GM19467 (cell line): ENCODE data around the gene VAPB.
"Not testable (repeated sequence)": the region's sequence is repeated elsewhere in the genome, so short reads cannot be mapped to it uniquely, and the experiment has no call there.

Experiments used
- ATAC-seq: cut with Tn5 transposase; IDR thresholded peaks from one replicate; pipeline ENCODE4 v1.9.1; 2021; ENCODE audit warnings: mild to moderate bottlenecking, moderate library complexity; ENCODE audit not compliant: unreplicated experiment

VAPB gene

GRCh38 chr20:58406422-58407001, 17.5 kb downstream of the VAPB start:
- no peak for ATAC-seq

DNA sequence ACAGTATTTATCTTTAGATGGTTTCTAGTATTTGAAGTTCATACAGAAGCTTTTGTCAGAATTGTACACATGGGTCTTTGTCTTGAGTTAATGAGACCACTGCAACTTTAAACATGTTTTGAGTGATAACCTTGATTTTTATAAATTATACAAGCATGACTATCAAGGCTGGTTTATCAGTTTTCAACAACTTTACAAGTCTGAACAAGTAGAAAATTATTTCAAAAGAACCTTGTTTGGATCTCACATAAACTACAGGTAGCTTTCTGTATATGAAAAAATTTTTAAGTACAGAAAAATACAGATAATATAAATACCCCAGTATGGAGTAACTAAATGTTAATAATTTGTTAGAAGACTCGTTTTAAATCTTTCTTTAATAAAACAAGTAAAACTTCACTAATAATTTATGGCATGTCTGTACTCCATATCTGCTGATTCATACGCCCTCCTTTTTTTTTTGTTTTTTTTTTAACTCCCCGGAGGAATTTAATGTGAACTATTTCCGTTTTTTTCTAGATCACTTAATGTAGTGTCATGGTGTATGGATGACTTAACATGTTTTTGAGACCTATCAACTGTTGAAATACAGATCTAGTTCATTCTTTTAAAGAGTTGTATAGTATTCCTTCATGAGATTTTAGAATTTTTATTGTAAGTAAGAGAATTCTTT, 18.3 kb downstream of the VAPB start:
- no peak for ATAC-seq

DNA sequence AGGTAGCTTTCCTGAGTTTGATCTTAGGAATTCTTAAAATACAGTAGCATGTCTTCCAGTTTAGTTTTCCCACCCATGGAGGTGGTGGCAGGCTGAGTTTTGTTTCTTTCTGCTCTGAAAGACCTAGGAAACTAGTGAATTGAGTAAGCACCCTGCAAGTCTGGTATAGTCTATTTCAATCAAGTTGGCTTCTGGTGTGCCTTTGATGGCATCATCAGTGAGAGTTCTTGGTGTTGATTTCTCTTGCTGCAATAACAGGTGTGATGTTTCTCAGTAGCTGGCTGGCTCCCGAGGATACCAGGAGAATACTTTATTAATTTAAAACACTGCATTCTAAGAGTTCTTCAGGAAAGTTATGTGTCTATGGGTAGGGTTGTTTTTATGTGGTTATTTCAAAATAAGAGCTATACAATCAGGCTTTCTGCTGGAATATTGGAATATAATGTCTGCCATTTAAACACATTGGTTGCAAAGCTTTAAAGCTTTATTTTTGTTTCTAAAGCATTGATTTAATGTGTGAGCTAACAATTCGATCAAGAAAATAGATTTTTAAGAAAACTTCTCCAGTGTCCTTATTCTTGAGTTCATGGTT, 19.0 kb downstream of the VAPB start:
- ATAC-seq, result no peak

- ATAC-seq, result no peak
Observed at GRCh38 chr20:58408603-58409246, 19.7 kb downstream of the VAPB start.

- ATAC-seq, result not testable (repeated sequence)
Observed at GRCh38 chr20:58414216-58414615, 25.2 kb downstream of the VAPB start.

GRCh38 chr20:58414786-58415185, 25.8 kb downstream of the VAPB start:
- not testable (repeated sequence) for ATAC-seq

GRCh38 chr20:58416057-58416456, 27.0 kb downstream of the VAPB start:
- ATAC-seq, result no peak

- no peak for ATAC-seq
Observed at GRCh38 chr20:58416835-58417234, 27.8 kb downstream of the VAPB start.

DNA sequence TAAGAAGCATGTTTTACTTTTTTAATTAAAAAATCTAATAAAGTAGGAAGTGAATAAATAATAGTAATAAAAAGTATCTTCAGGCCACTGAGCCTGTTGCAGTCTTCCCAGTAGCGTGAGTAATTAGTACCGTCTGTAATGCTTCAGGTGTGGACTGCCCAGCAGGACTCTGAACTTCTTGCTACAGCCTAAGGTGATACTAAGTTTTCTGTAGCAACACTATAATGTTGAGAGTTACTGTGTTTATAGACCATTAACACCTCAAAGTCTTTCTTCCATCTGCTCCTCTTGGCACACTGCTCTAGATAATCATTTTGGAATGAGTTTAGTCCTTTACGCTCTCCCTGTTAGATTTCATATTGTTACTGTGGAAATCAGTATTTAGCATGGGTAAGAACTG, 28.4 kb downstream of the VAPB start:
- ATAC-seq, result no peak

DNA sequence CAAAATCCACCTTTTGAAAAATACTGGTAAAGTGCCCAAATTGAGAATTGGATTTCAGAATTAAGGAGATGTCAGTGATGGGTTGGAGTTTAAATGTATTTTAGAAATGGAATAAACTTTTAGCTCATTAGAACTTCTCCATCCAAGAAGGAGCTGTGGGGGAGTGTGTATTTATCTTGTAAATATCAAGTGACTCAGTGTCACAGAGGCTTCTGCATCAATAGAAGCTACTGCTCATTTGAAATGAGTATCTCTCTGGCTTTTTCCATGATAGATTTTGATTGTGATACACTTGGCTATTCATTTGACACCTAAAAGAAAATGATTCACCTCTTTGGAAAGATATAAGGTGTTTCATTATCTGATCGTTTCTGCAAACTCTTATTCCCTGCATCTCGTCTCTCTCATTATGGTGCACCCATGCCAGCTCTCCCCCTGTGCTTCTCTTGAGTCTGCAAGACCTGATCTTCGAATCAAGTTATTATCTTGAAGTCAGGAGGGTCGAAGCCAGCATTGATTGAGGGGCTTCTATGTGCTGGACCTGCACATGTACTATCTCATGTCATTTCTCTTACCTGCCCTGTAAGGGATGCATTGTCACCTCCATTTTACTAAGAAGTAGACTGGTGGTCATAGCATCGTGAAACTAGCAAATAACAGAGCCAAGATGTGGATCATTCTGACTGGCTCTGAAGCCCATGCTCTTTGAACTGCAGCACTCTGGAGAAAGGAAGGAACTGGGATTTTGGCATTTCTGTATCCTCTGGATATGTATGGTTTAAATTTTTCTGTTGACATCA, 30.1 kb downstream of the VAPB start:
- no peak for ATAC-seq

DNA sequence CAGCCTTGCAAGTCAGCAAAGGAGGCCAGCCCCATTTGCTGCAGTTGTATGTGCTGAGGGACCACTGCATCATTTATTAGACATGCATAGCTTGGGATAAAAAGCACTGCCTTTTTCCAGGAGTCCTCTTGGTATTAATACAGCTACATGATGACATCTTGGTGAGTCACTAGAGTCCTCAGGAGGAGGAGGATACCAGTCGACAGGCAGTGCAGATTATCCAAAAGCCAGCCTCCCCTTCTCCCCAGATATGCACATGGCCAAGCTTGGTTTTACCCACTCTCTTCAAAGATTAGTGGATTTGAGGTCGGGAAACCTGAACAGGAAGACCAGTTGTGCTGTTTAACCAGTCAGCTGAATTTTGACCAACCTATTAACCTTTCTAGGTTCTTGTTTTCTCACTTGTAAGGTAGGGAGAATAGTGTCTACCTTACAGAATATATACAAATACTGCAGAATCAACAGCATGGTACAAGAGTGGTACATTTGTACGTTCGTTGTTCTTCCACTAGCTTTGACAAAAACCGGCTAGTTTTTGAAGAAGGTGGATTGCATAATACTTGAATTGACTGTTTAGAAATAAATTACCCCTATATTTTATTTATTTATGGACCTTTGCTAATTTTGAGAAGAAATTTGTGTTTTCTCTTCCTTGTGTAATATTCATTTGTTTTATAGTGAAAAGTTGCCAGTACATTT, 31.9 kb downstream of the VAPB start:
- no peak for ATAC-seq

DNA sequence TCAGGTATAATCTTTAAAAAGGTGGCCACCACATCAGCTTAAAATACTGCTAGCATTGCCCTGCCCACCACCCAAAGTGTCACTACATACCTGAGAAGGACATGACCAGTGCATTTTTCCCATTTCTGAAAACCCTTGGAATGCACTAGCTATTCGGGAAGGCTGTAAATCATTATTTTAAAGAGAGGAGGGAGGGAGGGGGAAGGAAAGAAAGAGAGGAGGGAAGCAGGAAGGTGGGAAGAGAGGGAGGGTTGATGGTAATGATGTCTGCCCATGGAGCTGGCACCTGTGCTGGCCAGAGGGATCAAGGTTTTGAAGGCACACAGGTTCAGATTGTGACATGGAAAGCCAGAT, 32.4 kb downstream of the VAPB start:
- no peak for ATAC-seq

GRCh38 chr20:58424218-58424969, 35.4 kb downstream of the VAPB start:
- no peak for ATAC-seq

- ATAC-seq, result not testable (repeated sequence)
Observed at GRCh38 chr20:58427571-58427970, 38.5 kb downstream of the VAPB start.

- ATAC-seq, result no peak
Observed at GRCh38 chr20:58428364-58428763, 39.3 kb downstream of the VAPB start.

DNA sequence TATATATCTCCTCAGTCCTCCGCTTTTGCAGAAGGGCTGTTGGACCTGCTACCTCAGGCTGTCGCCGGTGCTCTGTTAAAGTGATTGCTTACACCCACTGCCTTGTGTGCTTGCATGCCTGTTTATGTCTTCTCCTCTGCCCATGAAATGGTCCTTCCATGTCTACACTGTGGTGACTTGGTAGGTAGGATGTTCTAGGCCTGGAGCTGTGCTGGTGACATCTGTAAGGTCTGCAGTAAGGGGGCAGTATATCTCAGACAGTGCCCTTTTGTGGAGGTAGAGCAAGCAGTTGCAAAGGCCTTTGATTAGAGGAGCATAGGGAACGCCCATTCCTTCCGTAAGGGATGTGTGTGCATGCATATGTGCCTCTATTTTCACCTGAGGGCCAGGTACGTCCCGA, 40.3 kb downstream of the VAPB start:
- no peak for ATAC-seq

- ATAC-seq, result no peak
Observed at GRCh38 chr20:58431134-58431533, 42.1 kb downstream of the VAPB start.

GRCh38 chr20:58432186-58432954, 43.3 kb downstream of the VAPB start:
- no peak for ATAC-seq

GRCh38 chr20:58433029-58433647, 44.1 kb downstream of the VAPB start:
- ATAC-seq, result no peak
